AG04449 (cell line): ENCODE data around the gene PDZD2.
A peak's percentile ranks its signal among the peaks of the same experiment; 100 is the strongest.

ENCODE experiments used
- CTCF ChIA-PET: fragments of 350-600 bp; formaldehyde crosslinking; extraction: SDS; loops from one replicate; lab custom pipeline; 2021; ENCODE audit warnings: antibody characterized with exemption; lab: Yijun Ruan, JAX
- POLR2A ChIA-PET: fragments of 400-600, 350-600 bp; formaldehyde crosslinking; extraction: SDS; loops from one replicate; lab custom pipeline; 2020; ENCODE audit warnings: antibody characterized with exemption, inconsistent platforms; lab: Yijun Ruan, JAX
- DNase-seq: peaks from one replicate; pipeline ENCODE4 v3.0.0-alpha.2; 2010; ENCODE audit warnings: low read depth, low spot score
- H3K4me3 ChIP-seq: 2 replicates; pipeline ENCODE4 v1.5.1; 2011; ENCODE audit warnings: low read depth, mild to moderate bottlenecking, control low read depth, low read length
- CTCF ChIP-seq: IDR thresholded peaks from one replicate; pipeline ENCODE4 v1.5.1; 2011; ENCODE audit warnings: mild to moderate bottlenecking, moderate library complexity, low read length, control low read depth, inconsistent platforms; ENCODE audit not compliant: insufficient read depth; ENCODE audit errors: missing control alignments

The PDZD2 gene

GRCh38 chr5:31853398-31854135, 214.6 kb downstream of the PDZD2 start:
- ChIA-PET CTCF (interaction anchor here (1.2 to 1.6 kb wide), 2 partner anchors 28 to 223 kb away, joined by 4 read pairs; no protein-coding TSS in a partner anchor), POLR2A (no interaction called here)
- DNase-seq: no peak
- H3K4me3 ChIP-seq: no peak overlapping the region
- TF ChIP-seq CTCF: no peak

GRCh38 chr5:31854181-31855133, 215.5 kb downstream of the PDZD2 start:
- CTCF ChIA-PET: interaction anchor here (0.8 to 1.0 kb wide), 2 partner anchors 30 to 223 kb away, joined by 4 read pairs; no protein-coding TSS in a partner anchor
- DNase-seq: no peak
- POLR2A ChIA-PET: no interaction called here
- H3K4me3 ChIP-seq: peak overlapping the region; percentile 41
- TF ChIP-seq CTCF: no peak

GRCh38 chr5:31855134-31856040, 216.5 kb downstream of the PDZD2 start:
- TF ChIP-seq CTCF: no peak
- CTCF ChIA-PET: interaction anchor here (0.8 to 1.0 kb wide), 2 partner anchors 16 to 222 kb away, joined by 3 to 4 read pairs; no protein-coding TSS in a partner anchor
- POLR2A ChIA-PET: no interaction called here
- no peak for DNase-seq
- peak overlapping the region; percentile 41 for H3K4me3 ChIP-seq

GRCh38 chr5:31859096-31859495, 220.2 kb downstream of the PDZD2 start:
- no peak for DNase-seq
- CTCF ChIA-PET: interaction anchor here (1.0 to 1.2 kb wide), 2 partner anchors 33 to 218 kb away, joined by 3 read pairs; no protein-coding TSS in a partner anchor
- H3K4me3 ChIP-seq: no peak overlapping the region
- POLR2A ChIA-PET: interaction anchor here (0.6 kb wide), 1 partner anchor 12 kb away, joined by 5 read pairs; no protein-coding TSS in a partner anchor
- TF ChIP-seq CTCF: no peak

- no peak for DNase-seq
- POLR2A ChIA-PET: no interaction called here
- no peak overlapping the region for H3K4me3 ChIP-seq
- CTCF ChIA-PET: interaction anchor here (1.0 to 1.2 kb wide), 2 partner anchors 34 to 216 kb away, joined by 3 read pairs; no protein-coding TSS in a partner anchor
- no peak for TF ChIP-seq CTCF
Measured at GRCh38 chr5:31860278-31860677, 221.3 kb downstream of the PDZD2 start.
